B cell (primary cell): Measurements from ENCODE around the gene TMEM144.

Source experiments
- EZH2 ChIP-seq: IDR thresholded peaks from 2 replicates; pipeline ENCODE4 v1.6.1; 2012; ENCODE audit warnings: borderline replicate concordance, low read depth, mild to moderate bottlenecking, moderate library complexity, low read length; ENCODE audit not compliant: insufficient read depth, poor library complexity, severe bottlenecking
- TF ChIP-seq, protein P1 (sequence below): fragments of 200-600 bp; IDR thresholded peaks from one replicate; pipeline ENCODE4 v1.8.0; 2022; ENCODE audit warnings: antibody characterized with exemption, mild to moderate bottlenecking

DNA sequence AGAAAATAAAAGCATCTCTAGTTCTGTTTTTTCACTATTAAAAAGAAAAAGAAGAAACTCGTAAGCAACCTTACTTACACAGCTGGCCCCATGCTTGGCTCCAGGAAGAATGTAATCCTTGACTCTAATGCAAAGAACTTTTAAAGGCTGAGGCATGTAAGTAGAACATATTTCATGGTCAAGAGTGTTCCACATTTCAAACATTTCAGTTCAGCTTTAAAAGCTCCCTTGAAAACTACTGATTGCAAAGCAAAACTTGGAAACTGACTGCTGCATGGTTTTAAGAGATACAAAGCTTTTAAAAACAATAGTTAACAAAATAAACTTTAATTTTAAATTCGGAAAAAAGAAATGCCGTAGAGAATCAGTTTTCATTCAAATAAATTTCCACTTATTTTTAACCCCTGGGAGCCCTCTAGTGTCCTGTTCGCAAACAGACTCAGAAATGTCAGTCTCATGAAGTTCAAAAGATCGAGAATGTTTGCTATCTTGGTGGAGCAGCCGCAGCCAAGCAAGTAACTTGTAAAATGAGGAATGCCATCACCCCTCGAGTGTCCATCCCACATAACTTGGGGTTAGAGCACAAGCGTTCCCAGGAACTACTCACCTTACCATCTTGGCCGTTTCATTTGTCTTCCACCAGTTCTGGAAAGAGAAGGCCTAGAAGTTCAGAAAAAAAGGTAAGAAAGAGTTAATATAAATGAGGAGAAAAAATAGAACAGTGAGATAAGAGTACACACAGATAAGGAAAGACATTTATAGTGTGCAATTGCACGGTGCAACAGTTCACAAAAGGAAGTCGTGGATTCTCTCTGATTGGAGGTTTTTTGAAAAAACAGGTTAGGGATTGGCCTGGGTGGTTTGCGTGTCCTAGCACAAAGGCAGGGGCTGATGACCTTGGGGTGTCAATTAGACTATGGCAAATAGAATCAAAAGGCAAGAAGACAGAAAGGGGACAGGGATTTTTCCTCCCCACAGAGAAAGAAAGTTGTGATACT lies 37.7 kb upstream of the TMEM144 start, which contains the start of gene GASK1B:
- TF ChIP-seq, protein P1, sequence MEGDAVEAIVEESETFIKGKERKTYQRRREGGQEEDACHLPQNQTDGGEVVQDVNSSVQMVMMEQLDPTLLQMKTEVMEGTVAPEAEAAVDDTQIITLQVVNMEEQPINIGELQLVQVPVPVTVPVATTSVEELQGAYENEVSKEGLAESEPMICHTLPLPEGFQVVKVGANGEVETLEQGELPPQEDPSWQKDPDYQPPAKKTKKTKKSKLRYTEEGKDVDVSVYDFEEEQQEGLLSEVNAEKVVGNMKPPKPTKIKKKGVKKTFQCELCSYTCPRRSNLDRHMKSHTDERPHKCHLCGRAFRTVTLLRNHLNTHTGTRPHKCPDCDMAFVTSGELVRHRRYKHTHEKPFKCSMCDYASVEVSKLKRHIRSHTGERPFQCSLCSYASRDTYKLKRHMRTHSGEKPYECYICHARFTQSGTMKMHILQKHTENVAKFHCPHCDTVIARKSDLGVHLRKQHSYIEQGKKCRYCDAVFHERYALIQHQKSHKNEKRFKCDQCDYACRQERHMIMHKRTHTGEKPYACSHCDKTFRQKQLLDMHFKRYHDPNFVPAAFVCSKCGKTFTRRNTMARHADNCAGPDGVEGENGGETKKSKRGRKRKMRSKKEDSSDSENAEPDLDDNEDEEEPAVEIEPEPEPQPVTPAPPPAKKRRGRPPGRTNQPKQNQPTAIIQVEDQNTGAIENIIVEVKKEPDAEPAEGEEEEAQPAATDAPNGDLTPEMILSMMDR: no peak
- no peak for TF ChIP-seq EZH2
